ENCODE results near the gene MDM2.
"Not testable (repeated sequence)": the region's sequence is repeated elsewhere in the genome, so short reads cannot be mapped to it uniquely, and the experiment has no call there.

MDM2 gene

GRCh38 chr12:68861890-68862289 is 53.9 kb downstream of the MDM2 start:
- in situ Hi-C loops (cut with HindIII; ENCODE audit: low pct_unique_long_range_greater_than_20kb, low sequenced_read_pairs) = no loop called here
- no peak for TF ChIP-seq JUND (IDR thresholded peaks at IDR 0.05; ENCODE audit: low read depth)
- no peak for DNase-seq (ENCODE audit: low read depth in 1 of 2, low spot score in 1 of 2)

GRCh38 chr12:68863109-68863770 is 55.3 kb downstream of the MDM2 start:
- no peak for TF ChIP-seq JUND (IDR thresholded peaks at IDR 0.05; ENCODE audit: low read depth)

GRCh38 chr12:68863886-68864454 is 56.0 kb downstream of the MDM2 start:
- in situ Hi-C loops (cut with HindIII; ENCODE audit: low pct_unique_long_range_greater_than_20kb, low sequenced_read_pairs) = not testable (repeated sequence)
- peak; percentile 24 to 82 for DNase-seq (ENCODE audit: low read depth in 1 of 2, low spot score in 1 of 2)

More at GRCh38 chr12:68863109-68863770, 55.3 kb downstream of the MDM2 start:
- in situ Hi-C loops (cut with HindIII; ENCODE audit: low pct_unique_long_range_greater_than_20kb, low sequenced_read_pairs) = no loop called here
- DNase-seq (ENCODE audit: low read depth in 1 of 2, low spot score in 1 of 2) = no peak

DNA sequence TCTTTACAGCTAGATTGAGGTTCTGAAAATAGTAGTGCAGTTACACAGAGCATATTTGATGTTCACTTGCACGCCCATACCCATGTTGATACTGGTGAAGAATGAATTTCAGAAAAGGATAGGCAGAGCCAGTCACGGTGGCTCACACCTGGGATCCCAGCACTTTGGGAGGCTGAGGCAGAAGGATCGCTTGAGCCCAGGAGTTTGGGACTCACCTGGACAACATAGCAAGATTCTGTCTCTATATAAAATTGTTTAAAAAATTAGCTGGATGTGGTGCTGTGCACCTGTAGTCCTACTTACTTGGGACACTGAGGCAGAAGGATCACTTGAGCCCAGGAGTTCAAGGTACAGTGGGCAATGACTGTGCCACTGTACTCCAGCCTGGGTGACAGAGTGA is 56.6 kb downstream of the MDM2 start:
- no peak for DNase-seq (ENCODE audit: low read depth in 1 of 2, low spot score in 1 of 2)
- in situ Hi-C loops (cut with HindIII; ENCODE audit: low pct_unique_long_range_greater_than_20kb, low sequenced_read_pairs) = no loop called here
- no peak for TF ChIP-seq JUND (IDR thresholded peaks at IDR 0.05; ENCODE audit: low read depth)

- no peak for DNase-seq (ENCODE audit: low read depth in 1 of 2, low spot score in 1 of 2)
- in situ Hi-C loops (cut with HindIII; ENCODE audit: low pct_unique_long_range_greater_than_20kb, low sequenced_read_pairs) = no loop called here
- TF ChIP-seq JUND (IDR thresholded peaks at IDR 0.05; ENCODE audit: low read depth) = no peak
These were observed 57.6 kb downstream of the MDM2 start for GRCh38 chr12:68865399-68866164.

DNA sequence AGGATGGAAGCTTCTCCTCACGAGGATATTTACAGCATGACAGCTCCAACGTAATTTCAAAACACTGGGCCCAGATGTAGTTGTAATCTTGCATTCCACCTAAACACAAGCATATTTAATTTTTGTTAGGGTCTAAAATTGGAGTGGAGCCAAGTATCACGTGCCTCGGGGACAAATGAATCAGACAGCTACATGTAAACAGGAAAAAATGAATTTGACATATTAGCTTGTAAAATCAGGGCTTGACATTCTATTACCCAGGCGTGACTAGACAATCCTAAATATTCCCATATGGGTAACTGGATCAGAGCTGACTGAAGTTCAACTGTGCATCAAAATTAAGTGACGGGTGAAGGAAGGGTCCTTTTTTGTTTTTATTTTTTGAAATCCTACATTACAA is 59.0 kb downstream of the MDM2 start:
- in situ Hi-C loops (cut with HindIII; ENCODE audit: low pct_unique_long_range_greater_than_20kb, low sequenced_read_pairs) = no loop called here
- no peak for TF ChIP-seq JUND (IDR thresholded peaks at IDR 0.05; ENCODE audit: low read depth)
- no peak for DNase-seq (ENCODE audit: low read depth in 1 of 2, low spot score in 1 of 2)

- in situ Hi-C loops (cut with HindIII; ENCODE audit: low pct_unique_long_range_greater_than_20kb, low sequenced_read_pairs) = no loop called here
- no peak for TF ChIP-seq JUND (IDR thresholded peaks at IDR 0.05; ENCODE audit: low read depth)
- DNase-seq (ENCODE audit: low read depth in 1 of 2, low spot score in 1 of 2) = no peak
These were observed 59.6 kb downstream of the MDM2 start for GRCh38 chr12:68867606-68868005.

- in situ Hi-C loops (cut with HindIII; ENCODE audit: low pct_unique_long_range_greater_than_20kb, low sequenced_read_pairs) = no loop called here
- no peak for TF ChIP-seq JUND (IDR thresholded peaks at IDR 0.05; ENCODE audit: low read depth)
- DNase-seq (ENCODE audit: low read depth in 1 of 2, low spot score in 1 of 2) = no peak
These were observed 60.2 kb downstream of the MDM2 start for GRCh38 chr12:68868043-68868790.

GRCh38 chr12:68870011-68870410 is 62.0 kb downstream of the MDM2 start:
- no peak for DNase-seq (ENCODE audit: low read depth in 1 of 2, low spot score in 1 of 2)
- TF ChIP-seq JUND (IDR thresholded peaks at IDR 0.05; ENCODE audit: low read depth) = no peak
- in situ Hi-C loops (cut with HindIII; ENCODE audit: low pct_unique_long_range_greater_than_20kb, low sequenced_read_pairs) = no loop called here

GRCh38 chr12:68870443-68870842 is 62.5 kb downstream of the MDM2 start:
- DNase-seq (ENCODE audit: low read depth in 1 of 2, low spot score in 1 of 2) = no peak
- in situ Hi-C loops (cut with HindIII; ENCODE audit: low pct_unique_long_range_greater_than_20kb, low sequenced_read_pairs) = no loop called here
- no peak for TF ChIP-seq JUND (IDR thresholded peaks at IDR 0.05; ENCODE audit: low read depth)

GRCh38 chr12:68871396-68871795 is 63.4 kb downstream of the MDM2 start:
- DNase-seq (ENCODE audit: low read depth in 1 of 2, low spot score in 1 of 2) = no peak
- no peak for TF ChIP-seq JUND (IDR thresholded peaks at IDR 0.05; ENCODE audit: low read depth)
- in situ Hi-C loops (cut with HindIII; ENCODE audit: low pct_unique_long_range_greater_than_20kb, low sequenced_read_pairs) = no loop called here

- DNase-seq (ENCODE audit: low read depth in 1 of 2, low spot score in 1 of 2) = peak in 1 of 2 experiments; percentile 70
- TF ChIP-seq JUND (IDR thresholded peaks at IDR 0.05; ENCODE audit: low read depth) = no peak
- in situ Hi-C loops (cut with HindIII; ENCODE audit: low pct_unique_long_range_greater_than_20kb, low sequenced_read_pairs) = no loop called here
These were observed 63.9 kb downstream of the MDM2 start for GRCh38 chr12:68871921-68872320.

DNA sequence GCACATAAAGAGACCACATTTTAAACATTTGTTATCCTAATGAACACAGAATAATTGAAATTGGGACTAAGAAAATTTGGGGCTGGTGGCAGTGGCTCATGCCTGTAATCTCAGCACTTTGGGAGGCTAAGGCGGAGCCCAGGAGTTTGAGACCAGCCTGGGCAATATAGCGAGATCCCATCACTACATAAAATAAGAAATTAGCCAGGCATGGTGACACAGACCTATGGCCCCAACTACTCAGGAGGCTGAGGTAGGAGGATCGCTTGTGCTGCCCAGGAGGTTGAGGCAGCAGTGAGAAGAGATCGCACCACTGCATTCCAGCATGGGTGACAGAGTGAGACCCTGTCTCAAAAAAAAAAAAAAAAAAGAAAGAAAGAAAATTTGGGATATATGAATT is 65.3 kb downstream of the MDM2 start:
- in situ Hi-C loops (cut with HindIII; ENCODE audit: low pct_unique_long_range_greater_than_20kb, low sequenced_read_pairs) = no loop called here

More for the DNA sequence above, 65.3 kb downstream of the MDM2 start:
- DNase-seq (ENCODE audit: low read depth in 1 of 2, low spot score in 1 of 2) = no peak
- TF ChIP-seq JUND (IDR thresholded peaks at IDR 0.05; ENCODE audit: low read depth) = no peak
